ENCODE measurements around the gene SLIT1. TPM values are rescaled to one million over a fixed set of nuclear protein-coding genes. Genes with fewer than 3 reads are reported as not detected.
A peak's percentile ranks its signal among the peaks of the same experiment; 100 is the strongest.

SLIT1 gene
- total RNA-seq, 1 experiment from 2014 or later = 0.03 TPM

DNA sequence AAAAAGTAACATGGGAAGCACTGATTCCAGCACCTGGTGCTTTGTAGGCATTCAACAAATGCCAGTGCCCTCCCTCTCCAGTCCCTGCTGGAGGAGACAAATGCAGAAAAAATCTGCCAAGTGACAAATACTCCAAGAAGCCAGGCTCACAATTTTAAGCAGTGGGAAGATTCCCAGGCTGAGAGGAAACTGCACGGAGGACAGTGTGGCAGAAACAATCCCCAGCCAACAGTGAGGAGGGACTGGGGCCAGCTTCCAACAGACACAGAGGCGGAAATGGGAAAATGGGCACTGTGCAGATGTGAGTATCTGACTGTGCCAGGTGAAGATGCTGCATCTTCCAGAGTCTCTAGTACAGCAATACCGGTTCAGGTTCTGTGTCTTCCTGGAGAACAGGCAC lies 106.3 kb downstream of the SLIT1 start:
- DNase-seq (ENCODE audit: low read depth) = no peak
- in situ Hi-C loops (cut with HindIII; ENCODE audit: low pct_unique_long_range_greater_than_20kb, low sequenced_read_pairs) = no loop called here

DNA sequence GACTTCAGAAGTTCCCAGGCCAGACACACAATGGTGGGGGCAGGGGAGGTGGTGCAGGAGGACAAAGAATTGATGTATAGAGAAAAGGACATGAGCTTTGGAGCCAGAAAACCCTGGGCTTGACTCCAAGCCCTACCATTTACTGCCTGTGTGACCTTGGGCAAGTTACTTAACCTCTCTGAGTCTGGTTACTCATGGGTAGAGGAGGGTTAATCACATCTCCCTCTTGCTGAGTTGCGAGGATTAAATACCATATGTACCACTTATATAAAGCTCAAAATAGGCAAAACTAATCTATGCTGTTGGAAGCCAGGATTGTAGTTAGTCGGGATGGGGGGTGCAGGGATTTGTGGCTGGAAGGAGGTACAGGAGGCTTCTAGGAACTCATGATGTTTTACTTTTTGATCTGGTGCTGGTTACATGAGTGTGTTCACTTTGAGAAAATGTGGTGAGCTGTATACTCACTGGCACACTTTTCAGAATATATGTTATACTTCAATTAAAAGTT lies 106.8 kb downstream of the SLIT1 start:
- no peak for DNase-seq (ENCODE audit: low read depth)
- in situ Hi-C loops (cut with HindIII; ENCODE audit: low pct_unique_long_range_greater_than_20kb, low sequenced_read_pairs) = no loop called here

DNA sequence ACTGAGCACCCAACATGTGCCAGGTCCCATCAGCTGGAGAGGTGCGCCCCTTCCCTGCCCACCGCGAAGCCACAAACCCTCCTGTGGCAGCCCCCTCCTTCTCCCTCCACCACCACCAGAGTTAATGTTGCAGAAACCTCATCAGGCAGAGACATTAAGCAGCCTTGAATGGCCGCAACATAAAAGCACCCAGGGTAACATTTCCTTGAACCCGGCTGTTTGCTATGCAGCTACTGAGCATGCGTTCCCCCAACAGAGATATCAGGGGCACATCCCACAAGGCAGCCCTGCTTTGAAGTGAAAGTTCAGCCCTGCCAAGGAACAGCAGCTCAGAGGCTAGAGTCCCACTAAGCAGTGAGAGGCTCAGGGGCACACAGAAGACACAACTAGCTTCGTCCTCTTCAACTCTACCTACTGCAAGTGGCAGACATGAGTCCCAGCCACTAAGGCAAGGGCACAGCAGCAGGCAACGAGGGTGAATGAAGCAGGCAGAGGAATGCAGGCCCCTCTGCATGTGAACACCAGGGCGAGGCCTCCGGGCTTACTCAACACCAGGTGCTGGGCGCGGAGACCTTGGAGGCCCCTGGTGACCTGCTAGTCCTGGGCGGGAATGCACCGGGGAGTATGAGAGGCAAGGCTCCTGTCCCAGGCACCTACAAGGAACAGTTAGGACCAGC lies 107.4 kb downstream of the SLIT1 start:
- in situ Hi-C loops (cut with HindIII; ENCODE audit: low pct_unique_long_range_greater_than_20kb, low sequenced_read_pairs) = no loop called here

DNA sequence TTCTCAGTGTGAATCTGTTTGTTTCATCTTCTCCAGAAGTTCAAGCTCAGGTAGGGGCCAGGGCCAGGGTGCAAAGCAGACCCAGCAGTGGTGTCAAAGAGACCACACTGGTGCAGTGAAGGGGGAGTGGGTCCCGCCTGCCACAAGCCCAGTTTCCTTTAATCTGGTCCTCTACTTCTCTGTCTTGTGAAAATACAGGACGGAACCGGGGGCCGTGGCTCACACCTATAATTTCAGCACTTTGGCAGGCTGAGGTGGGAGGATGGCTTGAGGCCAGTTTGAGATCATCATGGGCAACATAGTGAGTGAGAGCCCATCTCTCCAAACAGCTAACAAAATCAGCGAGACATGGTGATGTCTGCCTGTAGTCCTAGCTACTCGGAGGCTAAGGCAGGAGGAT lies 109.0 kb downstream of the SLIT1 start:
- in situ Hi-C loops (cut with HindIII; ENCODE audit: low pct_unique_long_range_greater_than_20kb, low sequenced_read_pairs) = no loop called here

More for the DNA sequence above, 107.4 kb downstream of the SLIT1 start:
- DNase-seq (ENCODE audit: low read depth) = no peak

DNA sequence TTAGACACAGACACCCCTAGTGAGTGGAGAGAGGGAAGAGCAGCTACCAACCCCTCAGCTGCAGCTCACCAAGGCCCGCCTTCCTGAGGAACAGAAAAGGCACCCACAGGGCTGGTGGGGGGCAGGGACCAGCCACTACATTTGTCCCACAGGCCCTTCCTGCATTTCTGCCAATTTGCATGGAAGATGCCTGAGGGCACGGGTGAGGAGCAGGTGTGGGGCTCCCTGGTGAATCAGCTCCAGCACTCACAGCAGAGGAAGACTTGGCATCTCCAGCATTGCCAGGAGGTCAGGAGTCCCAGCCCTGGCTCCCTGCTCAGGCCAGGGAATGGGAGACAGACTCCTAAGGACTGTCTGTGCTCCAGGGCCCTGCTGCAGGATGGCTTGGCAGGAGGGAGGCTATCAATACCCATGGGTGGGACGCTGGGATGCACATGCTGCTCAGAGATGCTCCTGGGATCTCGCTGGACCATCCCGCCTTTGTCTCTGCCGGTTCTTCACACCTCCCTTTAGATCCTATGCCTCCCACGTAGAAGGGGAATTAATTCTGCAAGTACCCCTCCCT lies 109.7 kb downstream of the SLIT1 start:
- DNase-seq (ENCODE audit: low read depth) = no peak
- in situ Hi-C loops (cut with HindIII; ENCODE audit: low pct_unique_long_range_greater_than_20kb, low sequenced_read_pairs) = no loop called here

More for the DNA sequence above, 109.0 kb downstream of the SLIT1 start:
- DNase-seq (ENCODE audit: low read depth) = no peak

DNA sequence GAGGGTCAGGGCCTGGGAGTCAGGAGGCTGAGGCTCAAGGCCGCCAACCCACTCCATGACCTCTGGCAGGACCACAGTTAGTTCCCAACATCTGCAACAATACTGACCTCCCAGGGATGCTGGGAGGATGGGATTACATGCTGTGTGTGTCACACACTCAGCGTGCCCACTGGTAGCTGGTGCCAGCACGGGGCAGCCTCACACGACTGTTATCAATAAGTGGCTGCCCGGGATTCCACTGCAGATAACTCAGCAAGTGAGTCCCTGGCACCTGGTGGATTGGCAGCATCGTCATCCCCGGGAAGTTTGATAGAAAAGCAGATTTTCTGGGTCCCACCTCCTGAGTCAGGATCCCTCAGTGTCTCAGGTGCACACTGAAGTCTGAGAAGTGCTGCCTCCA lies 110.3 kb downstream of the SLIT1 start:
- in situ Hi-C loops (cut with HindIII; ENCODE audit: low pct_unique_long_range_greater_than_20kb, low sequenced_read_pairs) = no loop called here
- DNase-seq (ENCODE audit: low read depth) = no peak

DNA sequence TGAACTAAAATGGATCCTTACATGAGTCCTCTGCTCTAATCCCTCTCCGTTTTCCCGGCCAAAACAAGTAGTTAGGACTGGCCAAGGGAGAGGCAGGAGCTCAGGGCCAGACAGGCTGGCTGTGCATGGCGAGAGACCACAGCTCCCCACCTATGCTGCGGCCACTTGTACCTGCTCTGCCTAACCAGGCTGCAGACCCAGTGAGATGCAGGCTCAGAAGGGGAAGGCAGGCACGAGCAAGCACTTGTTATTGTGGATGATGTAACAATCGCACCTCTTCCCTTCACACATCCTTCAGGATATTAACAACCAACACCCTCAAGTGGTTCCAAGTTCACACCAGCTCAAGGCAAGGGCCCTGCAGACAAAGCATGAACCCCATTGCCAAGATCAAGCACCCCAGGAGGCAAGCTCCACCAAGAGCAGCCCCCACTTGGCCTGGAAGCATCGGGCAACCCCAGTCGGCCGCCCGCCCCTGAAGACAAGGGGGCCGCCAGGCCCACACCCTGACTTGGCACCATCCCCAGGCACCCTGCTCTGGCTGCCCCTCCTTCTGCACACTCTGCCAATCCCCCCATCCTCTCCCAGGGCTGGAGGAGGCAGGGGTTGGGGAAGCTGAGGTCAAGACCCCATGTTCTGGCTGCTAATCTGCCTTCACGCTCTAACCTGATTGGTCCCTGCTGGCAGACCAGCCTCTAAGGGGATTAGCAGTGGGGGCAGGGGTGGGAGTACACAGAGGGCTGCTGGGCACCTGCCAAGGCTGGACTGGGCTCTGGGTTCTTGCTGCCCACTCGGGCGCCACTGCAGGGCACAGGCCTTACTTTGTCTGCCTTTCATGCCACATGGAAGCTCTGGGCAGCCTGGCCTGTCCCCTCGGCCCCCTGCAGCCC lies 111.3 kb downstream of the SLIT1 start:
- in situ Hi-C loops (cut with HindIII; ENCODE audit: low pct_unique_long_range_greater_than_20kb, low sequenced_read_pairs) = no loop called here
- no peak for DNase-seq (ENCODE audit: low read depth)

DNA sequence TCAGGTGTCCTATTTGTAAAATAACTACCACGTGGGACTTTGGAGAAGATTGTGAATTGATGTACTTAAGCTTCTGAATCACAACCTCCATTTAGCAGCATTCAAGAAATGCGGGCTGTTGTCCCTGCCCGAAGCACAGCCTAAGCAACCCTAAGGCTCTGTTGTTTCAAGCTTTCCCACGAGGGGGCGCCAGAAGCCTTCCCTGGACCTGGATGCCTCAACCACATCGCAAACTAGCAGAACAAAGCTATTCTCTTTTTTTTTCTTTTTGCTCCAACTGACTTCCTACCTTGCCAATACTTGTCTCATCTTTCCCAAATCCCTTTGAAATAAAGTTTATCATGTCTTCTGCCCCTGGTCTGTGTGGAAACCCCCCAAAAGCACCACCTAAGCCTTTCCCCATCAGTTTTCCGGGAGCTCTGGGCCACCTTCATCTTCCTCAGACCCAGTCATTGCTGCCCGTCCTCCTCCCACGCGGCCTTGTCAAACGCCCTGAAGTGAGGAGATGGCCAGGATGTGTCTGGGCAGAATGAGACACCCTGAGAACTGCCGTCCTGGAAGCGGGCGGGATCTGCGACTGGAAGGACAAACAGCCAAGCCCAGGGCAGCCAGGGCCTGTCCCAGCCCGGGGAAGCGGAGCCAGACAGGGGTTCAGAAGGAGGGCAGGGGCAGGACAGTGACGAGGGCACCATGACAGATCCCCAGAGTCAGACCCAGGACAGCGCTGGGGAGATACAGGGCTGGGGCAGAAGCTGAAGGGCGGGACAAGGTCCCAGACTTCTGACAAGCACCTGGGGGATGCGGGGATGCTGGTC lies 112.7 kb downstream of the SLIT1 start:
- in situ Hi-C loops (cut with HindIII; ENCODE audit: low pct_unique_long_range_greater_than_20kb, low sequenced_read_pairs) = no loop called here
- peak; percentile 59 for DNase-seq (ENCODE audit: low read depth)

DNA sequence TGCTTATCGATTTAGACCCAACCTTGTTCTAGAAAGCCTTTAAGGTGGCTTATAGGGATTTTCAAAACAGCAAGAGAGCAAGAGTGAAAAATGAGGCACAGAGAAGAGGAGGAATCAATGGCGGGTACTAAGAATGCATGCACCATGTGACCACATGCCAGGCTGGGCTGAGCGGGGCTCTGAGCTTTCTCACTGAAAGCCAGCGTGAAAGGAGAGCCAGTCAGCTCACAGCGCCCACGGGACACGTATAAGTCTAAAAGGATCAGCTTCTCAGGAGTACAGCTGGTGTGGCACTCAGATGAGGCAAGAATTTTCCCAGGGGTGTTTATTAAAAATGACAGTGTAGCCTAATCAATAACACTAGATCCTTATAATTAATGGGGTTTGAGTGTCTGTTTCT lies 114.3 kb downstream of the SLIT1 start:
- in situ Hi-C loops (cut with HindIII; ENCODE audit: low pct_unique_long_range_greater_than_20kb, low sequenced_read_pairs) = no loop called here
- DNase-seq (ENCODE audit: low read depth) = no peak

DNA sequence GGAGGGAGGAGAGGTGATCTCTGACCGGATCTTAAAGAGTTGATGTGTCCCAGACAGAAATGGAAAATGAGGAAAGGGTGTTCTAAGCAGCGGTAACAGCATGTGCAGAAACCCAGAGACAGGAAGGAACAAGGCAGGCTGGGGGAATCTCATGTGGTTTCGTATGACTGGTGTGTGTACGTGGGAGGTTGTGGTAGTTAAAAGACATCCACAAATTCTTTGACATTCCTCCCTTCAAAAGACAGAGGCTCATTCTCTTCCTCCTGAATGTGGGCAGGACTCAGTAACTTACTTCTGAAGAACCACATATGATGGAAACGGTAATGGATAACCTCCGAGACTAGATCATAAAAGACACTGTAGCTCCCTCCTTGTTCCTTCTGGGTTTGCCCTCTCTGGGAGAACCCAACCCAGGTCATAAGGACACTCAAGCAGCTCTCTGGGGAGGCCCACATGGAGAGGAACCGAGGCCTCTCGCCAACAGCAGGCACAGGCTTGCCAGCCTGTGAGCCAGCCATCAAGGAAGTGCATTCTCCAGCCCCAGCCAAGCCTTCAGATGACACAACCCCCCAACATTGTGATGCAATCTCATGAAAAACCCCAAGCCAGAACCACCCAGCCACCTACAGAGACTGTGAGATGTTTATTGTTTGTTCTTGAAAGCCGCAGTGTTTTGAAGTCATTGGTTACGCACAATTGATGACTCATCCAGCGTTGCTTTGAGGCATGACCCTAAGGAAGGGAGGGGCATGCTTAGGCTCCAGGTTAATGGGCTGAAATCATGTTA lies 116.0 kb downstream of the SLIT1 start:
- in situ Hi-C loops (cut with HindIII; ENCODE audit: low pct_unique_long_range_greater_than_20kb, low sequenced_read_pairs) = no loop called here
- peak; percentile 35 for DNase-seq (ENCODE audit: low read depth)

DNA sequence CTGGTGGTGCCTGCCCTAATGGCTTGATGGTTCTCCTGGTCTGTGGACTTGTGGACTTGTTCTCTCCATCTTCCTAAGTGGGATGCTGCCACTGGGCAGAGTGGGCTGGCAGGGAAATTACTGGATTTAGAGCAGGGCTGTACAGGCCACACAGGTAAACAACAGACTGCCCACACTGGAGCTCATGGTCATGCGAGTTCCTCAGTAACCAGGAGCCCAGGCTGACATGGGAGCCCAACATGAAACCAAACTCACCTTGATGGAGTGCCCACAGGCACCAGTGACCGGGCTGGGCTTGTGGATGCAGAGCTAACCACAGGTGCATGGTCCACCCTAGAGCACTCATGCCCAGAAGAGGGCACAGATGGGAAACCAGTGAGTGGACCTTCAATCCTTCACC lies 116.7 kb downstream of the SLIT1 start:
- DNase-seq (ENCODE audit: low read depth) = no peak
- in situ Hi-C loops (cut with HindIII; ENCODE audit: low pct_unique_long_range_greater_than_20kb, low sequenced_read_pairs) = no loop called here

DNA sequence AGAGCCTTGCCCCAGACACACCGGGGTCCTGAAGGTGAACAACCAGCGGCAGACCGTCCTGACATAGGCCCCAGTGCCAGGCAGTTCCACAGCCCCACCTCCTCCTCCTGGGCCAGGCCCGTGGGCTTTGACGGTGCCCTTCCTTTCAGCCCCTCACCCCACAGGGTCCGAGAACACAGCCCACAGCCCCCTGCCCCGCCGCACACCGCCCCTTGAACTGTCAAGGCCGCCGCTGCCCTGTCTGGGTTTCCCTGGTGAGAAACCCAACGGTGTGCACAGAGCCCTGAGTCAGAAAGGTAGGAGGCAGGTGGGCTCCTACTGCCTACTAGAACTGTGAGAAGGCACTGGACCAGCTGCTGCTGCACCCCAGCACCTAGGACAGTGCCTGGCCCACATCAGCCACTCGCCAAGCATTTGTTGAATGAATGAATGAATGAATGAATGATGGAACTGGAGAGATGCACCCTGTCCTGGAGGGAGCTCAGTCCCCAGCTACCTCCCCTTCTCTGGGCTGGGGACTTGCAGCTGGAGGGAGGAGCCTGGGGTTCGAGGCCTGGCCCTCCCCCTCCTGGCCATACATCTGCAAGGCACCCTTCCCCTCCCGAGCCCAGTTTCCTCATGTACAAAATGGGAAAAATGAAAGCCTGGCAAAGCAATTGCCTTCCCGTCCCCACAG lies 117.9 kb downstream of the SLIT1 start:
- DNase-seq (ENCODE audit: low read depth) = no peak
- in situ Hi-C loops (cut with HindIII; ENCODE audit: low pct_unique_long_range_greater_than_20kb, low sequenced_read_pairs) = no loop called here

DNA sequence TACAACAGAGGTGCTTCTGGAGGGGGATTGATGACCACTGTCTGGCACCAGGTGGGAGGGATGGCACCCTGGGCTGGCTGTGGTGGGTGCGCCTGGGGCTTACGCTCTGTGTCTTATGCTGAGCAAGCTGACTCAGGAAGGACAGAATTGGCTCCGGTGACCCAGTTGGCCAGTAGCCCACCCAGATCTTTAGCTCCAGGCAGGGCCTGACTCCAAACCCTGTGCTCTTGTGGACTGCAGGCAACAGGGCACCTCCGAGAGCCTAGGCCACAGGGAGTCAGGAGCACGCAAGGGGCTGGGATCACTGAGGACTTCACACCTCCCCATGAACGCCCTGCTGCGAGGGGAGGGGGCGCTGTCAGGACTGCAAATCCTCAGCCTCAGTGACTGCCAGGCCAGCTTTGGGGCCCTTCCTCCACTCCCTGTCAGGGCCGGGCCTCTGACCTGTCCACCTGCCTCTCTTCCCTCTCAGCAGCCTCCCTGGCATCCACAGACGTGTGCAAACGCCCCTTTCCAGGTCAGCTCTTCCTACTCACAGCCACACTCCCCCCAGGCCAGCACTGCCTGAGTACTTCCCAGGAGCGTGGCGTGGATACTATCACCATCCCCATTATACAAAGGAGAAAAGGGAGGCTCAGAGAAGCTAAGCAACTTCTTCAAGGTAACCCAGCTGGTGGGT lies 118.7 kb downstream of the SLIT1 start:
- in situ Hi-C loops (cut with HindIII; ENCODE audit: low pct_unique_long_range_greater_than_20kb, low sequenced_read_pairs) = no loop called here
- DNase-seq (ENCODE audit: low read depth) = no peak

DNA sequence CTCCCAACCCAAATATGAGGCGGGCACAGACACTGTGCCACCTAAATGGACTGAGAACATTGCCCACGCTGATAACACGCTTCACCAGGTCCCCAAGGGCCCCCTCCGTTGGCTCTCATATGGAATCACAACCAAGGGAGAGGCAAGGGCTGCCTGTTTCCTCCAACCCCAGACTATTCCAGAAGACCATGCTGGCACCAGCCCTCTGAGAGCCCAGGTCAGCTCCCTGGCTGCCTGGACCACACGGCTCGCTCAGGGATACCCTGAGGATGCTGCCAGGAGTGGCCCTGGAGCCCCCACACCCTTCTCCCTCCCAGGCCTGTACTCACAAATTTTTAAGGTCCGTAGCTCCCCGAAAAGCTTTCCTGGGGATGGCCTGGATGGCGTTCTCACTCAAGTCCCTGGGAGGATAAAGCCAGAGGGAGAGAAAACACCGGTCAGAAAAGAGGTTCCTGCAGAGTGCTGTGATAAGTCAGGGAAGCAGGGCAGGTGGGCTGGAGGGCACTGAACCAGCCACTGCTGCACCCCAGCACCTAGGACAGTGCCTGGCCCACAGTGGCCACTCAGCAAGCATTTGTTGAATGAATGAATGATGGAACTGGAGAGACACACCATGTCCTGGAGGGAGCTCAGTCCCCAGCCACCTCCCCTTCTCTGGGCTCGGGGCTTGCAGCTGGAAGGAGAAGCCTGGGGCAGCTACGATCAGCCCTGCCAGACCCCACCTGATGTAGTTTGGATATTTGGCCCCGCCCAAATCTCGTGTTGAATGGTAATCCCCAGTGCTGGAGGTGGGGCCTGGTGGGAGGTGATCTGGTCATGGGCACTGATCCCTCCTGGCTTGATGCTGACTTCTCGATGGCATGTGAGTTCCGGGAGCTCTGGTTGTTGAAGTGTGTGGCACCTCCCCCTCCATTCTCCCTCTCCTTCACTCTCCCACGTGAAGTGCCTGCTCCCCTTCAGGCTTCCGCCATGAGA lies 119.8 kb downstream of the SLIT1 start:
- in situ Hi-C loops (cut with HindIII; ENCODE audit: low pct_unique_long_range_greater_than_20kb, low sequenced_read_pairs) = no loop called here
- no peak for DNase-seq (ENCODE audit: low read depth)

DNA sequence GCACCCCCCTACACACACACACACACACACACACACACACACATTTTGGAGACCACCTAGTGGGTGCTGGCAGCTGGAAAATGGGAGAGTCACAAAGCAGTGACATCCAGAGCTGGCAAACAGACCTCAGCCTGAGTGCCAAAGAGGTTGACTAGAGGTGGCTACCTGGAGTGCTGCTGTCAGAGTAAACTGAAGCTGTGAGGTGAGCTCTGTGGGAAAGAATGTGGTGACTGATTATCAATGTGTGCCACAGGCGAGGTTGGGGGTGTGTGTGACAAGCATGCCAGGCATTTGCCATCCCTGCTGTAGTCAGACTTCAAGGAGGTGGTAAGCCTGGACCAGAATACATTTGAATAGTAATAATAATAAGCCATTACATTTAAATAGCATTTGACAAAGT lies 120.6 kb downstream of the SLIT1 start:
- in situ Hi-C loops (cut with HindIII; ENCODE audit: low pct_unique_long_range_greater_than_20kb, low sequenced_read_pairs) = no loop called here
- peak; percentile 9 for DNase-seq (ENCODE audit: low read depth)
